ENCODE results near the gene ULK4.

ULK4 gene

GRCh38 chr3:41222012-41222411 lies 739.9 kb downstream of the ULK4 start:
- DNase-seq (ENCODE audit: low spot score), result no peak

GRCh38 chr3:41220906-41221677 lies 740.8 kb downstream of the ULK4 start:
- DNase-seq (ENCODE audit: low spot score), result no peak

- DNase-seq (ENCODE audit: low spot score), result no peak
Observed at GRCh38 chr3:41219424-41219823, 742.5 kb downstream of the ULK4 start.

- no peak for DNase-seq (ENCODE audit: low spot score)
Observed at GRCh38 chr3:41216993-41217392, 744.9 kb downstream of the ULK4 start.

GRCh38 chr3:41216422-41216821 lies 745.5 kb downstream of the ULK4 start:
- DNase-seq (ENCODE audit: low spot score), result no peak

GRCh38 chr3:41213588-41213987 lies 748.3 kb downstream of the ULK4 start:
- no peak for DNase-seq (ENCODE audit: low spot score)

GRCh38 chr3:41212088-41212487 lies 749.8 kb downstream of the ULK4 start:
- DNase-seq (ENCODE audit: low spot score), result no peak

- DNase-seq (ENCODE audit: low spot score), result no peak
Observed at GRCh38 chr3:41210966-41211365, 750.9 kb downstream of the ULK4 start.

- DNase-seq (ENCODE audit: low spot score), result no peak
Observed at GRCh38 chr3:41209646-41210045, 752.3 kb downstream of the ULK4 start.

GRCh38 chr3:41208507-41209220 lies 753.2 kb downstream of the ULK4 start:
- no peak for DNase-seq (ENCODE audit: low spot score)

GRCh38 chr3:41207355-41207754 lies 754.5 kb downstream of the ULK4 start:
- DNase-seq (ENCODE audit: low spot score), result no peak

- DNase-seq (ENCODE audit: low spot score), result no peak
Observed at GRCh38 chr3:41205591-41205990, 756.3 kb downstream of the ULK4 start.

GRCh38 chr3:41204369-41204768 lies 757.5 kb downstream of the ULK4 start:
- DNase-seq (ENCODE audit: low spot score), result no peak

GRCh38 chr3:41202834-41203345 lies 759.0 kb downstream of the ULK4 start:
- DNase-seq (ENCODE audit: low spot score), result peak; percentile 50

- no peak for DNase-seq (ENCODE audit: low spot score)
Observed at GRCh38 chr3:41202075-41202833, 759.6 kb downstream of the ULK4 start.

GRCh38 chr3:41200669-41201021 lies 761.3 kb downstream of the ULK4 start:
- DNase-seq (ENCODE audit: low spot score), result peak; percentile 53

- peak; percentile 32 for DNase-seq (ENCODE audit: low spot score)
Observed at GRCh38 chr3:41199866-41200668, 761.8 kb downstream of the ULK4 start.

GRCh38 chr3:41198950-41199865 lies 762.7 kb downstream of the ULK4 start, which contains the start of gene CTNNB1:
Gene CTNNB1, plus strand, starts transcription at chr3:41199505. Its CDS starts 24,564 bp downstream, at chr3:41224069.
- peak; percentile 90 for DNase-seq (ENCODE audit: low spot score)

- DNase-seq (ENCODE audit: low spot score), result peak; percentile 33
Observed at GRCh38 chr3:41198526-41198925, 763.4 kb downstream of the ULK4 start.

- DNase-seq (ENCODE audit: low spot score), result no peak
Observed at GRCh38 chr3:41198046-41198445, 763.9 kb downstream of the ULK4 start.
